ENCODE measurements around the gene RNF4.
"Not testable (repeated sequence)": the region's sequence is repeated elsewhere in the genome, so short reads cannot be mapped to it uniquely, and the experiment has no call there.

RNF4 gene, protein sequence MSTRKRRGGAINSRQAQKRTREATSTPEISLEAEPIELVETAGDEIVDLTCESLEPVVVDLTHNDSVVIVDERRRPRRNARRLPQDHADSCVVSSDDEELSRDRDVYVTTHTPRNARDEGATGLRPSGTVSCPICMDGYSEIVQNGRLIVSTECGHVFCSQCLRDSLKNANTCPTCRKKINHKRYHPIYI

DNA sequence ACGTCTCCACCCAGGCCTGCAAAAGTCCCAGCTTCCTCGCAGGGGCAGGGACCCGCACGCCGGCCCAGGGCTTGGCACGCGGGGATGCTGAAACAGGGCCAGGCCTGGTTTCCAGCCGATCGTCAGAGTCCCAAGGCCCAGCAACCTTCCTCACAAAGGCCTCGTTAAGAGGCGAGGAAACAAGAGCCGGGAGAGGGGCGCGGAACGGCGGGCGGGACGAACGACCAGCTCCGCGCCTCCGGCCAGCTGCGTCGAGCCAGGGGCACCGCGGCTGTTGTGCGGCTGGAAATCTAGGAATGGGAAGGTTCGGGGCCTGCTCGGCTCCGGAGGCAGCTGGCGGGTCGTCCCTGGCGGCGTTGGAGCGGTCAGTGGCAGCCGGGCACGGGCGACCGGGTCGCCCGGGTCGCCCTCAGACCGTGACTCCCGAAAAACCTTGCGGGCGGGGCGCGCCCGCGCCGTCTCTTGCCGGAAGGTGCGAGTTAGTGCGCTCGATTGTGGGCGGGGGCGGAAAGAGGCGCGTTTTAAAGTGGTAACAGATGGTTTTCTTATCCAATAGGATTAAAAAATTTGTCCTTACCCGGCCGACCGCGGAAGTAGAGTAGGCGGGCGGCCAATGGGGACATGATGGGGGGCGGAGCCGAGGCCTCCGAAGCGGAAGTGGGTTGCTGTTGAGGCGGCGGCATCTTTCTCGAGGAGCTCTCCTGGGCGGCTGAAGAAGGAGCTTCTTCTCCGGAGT, at the start of gene RNF4:
TSS of gene RNF4 (plus strand) at position 651 of the 736 bp plus-strand sequence. CDS start 21,388 bp downstream, outside the sequence.
- DNase-seq (ENCODE audit: low spot score), result peak; percentile 96

DNA sequence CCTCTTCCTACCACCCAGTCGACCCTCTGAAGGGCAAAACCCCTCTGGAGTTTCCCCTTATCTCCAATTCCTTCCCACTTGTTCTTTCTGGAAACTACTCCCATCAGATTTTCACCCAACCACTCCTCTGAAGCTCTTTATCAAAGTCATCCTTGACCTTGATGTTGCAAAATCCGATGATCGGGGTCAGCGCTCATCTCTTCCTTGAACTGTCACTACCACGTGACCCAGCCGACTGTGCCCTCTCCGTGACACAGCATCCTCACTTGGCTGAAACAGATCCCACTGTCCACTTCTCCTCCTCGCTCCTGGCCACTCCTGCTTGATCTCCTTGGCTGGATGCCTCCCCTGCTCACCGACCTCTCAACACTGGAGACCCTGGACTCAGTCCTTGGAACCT, 49.1 kb upstream of the RNF4 start:
- no peak for DNase-seq (ENCODE audit: low spot score)

DNA sequence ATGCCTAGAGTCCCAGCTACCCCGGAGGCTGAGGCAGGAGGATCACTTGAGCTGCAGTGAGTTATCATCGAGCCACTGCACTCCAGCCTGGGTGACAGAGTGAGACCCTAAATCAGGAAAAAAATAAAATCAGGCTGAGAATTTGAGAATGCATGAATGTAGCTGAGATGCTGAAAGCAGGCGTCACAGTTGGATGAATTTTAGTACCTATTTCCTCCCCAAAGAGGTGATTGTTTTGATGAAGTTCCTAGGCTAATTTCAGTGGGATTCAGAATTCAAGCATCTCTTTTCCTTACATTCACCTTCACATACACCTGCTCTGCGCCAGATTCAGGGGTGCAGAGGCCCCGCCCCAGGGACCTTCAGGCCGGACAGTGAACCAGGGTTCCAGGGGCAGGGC, 47.0 kb upstream of the RNF4 start:
- no peak for DNase-seq (ENCODE audit: low spot score)

DNA sequence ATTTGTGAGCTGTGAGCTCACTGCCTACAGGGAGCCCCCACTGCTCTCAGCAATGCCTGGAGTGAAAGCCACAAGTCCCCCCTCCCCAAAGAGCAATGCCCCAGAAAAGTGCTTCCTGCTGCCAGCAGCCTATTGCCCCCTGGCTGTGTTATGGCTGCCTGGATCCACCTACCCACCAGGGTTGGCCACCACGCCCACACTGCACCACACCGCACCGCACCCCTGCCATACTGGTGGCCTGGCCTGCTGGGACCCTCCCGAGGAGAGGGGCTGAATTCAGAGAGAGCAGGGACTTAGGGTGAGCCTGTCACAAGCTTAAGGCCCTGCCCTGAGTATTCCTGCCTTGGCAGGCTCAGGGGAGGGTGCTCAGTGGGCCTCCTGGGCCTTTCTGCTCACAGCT, 45.8 kb upstream of the RNF4 start:
- no peak for DNase-seq (ENCODE audit: low spot score)

DNA sequence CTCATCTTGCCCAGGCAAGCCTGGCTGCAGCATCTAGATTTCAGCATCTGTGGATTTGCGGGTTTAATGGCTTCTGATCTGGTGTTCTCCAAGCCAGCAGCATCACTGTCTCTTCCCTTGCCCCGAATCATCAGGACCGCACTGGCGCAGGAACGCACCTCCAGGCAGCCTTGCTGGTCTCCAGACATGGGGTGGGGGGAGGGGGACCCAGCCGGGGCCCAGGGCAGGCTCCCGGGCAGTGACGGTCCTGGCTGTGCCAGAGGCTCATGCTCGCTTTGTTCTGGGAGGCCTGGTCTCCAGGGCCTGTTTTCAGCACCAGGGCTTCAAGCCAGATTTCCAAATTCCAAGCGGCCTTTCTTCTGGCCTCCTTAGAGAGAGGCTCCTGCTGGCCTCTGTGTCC, 45.2 kb upstream of the RNF4 start:
- DNase-seq (ENCODE audit: low spot score), result no peak

DNA sequence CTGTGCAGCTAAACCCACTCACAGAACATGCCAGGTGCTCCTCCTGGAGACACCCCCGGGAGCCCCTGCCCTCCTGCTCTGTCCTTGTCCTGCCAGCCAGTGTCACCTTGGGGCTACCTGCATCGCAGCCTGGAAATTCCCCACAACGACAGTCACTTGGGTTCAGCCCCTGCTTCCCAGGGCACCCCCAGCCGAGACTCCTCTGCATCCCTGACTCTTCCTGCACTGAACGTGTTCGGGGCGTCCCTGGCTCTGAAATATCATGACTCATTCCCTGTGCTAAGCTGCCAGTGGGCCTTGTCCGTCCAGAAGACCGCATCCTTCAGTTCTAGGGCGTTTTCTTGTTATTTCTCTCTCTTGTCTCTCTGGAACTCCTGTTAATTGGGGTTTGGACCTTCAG, 44.3 kb upstream of the RNF4 start:
- DNase-seq (ENCODE audit: low spot score), result no peak

DNA sequence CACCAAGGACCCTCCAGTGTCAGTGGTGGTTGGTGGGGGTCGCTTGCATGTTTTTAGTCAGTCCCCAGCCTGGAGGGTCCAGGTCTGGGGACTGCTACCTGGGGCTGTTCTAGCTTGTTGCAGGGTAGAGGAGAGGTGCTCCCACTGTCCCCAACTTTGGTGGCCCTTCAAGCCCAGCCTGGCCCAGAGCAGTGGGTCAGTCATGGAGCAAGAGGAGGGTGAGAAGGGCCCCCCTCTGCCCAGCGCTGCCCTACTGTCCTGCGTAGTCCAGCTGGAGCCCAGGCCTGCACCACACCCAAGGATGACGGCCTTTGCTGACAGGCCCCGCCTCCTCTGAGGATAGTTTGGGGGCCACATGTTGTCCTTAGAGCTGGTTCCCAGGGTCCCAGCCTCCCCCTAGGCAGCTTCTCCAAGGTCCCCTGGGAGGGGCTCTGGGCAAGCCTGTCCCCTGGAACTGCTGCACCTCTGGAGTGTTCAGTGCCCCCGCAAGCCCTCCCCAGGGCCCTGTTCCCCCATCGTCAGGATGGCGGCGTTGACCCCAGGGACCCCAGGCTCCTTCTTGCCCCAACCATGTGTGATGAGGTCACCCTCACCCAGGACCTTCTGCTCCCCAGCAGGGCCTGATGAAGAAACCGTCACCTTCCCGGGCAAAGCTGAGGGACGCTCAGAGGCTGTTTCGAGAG, 43.4 kb upstream of the RNF4 start:
- DNase-seq (ENCODE audit: low spot score), result no peak

DNA sequence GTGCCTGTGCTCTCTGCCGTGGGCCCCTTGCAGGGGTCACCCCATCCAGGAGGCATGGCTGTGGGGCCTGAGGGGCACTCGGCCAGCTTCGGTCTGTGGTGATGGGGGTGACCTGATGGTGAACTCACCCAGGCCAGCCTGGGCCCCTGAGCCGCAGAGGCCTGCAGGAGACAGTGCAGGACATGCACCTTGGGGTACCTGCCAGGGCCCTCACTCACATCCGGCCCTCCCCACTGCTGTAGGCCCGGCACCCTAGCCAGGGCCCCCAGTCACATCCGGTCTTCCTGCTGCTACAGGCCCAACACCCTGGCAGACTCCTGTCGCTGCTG, 42.9 kb upstream of the RNF4 start:
- DNase-seq (ENCODE audit: low spot score), result no peak

DNA sequence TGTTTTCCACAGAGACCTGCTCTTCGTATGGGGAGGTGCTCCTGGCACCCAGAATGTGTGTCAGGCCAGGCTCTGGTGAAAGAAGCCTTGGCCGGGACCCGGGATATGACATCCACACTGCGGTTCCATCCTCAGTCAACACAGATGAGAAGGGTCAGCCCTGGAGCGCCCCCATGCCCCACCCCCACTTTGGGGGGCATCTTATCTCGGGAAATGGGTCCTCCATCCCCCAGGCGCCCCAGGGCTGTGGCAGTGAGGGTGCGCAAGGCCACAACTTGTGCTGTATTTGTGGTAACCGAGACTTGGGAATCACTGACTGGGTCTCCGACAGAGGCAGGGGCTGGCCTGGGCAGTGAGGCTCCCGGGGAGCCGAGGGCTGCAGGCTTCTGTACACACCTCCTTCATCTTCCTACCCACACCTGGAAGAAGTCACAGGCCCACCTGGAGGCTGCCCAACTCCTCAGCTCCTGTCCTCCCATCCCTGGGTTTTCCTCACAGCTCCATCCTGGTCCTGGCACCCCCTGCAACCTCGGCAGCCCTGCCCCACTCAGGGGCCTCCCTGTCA, 42.1 kb upstream of the RNF4 start:
- DNase-seq (ENCODE audit: low spot score), result no peak

DNA sequence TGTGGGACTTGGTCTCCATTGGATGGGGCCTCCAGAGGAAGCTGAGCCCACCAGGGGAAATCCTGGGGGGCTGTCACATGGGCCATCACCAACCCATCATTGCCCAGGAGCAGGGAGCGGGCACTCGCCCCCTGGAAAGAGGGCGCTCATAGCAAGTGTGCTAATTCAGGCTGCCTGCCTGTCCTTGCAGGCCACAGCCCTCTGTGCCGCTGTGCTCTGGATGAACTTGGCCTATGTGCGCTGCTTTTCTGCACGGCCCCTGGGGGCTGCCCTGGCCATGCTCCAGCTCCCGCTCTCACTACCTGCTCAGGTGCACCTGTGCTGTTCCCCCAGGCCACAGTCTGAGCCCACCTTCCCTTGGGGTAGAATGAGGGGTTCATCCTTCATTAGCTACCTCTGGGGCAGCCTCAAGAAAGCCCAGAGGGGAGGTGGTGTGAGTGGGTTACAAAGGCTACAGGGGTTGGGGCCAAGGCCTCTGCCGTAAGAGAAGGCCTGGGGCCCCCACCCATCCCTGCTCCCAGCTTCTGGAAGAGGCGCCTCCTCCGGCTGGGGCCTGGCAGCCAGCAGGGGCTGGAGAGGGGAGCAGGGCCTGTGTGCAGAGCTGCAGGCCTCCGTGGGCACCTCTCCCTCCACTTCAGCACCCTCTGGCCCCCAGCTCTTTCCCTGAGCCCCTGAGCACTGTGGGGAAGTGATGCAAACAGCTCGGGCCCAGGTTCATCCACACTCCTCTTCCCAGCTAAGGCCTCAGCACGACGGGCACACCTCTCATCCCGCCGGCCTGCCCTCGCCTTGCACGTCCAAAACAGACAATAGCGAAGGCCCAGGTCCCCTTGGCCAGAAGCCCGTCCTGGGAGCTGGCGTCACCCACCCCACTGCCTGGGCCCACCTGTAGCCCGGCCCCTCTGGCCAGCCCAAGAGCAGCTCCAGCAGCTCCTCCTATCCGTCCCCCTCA, 41.2 kb upstream of the RNF4 start:
- DNase-seq (ENCODE audit: low spot score), result no peak

DNA sequence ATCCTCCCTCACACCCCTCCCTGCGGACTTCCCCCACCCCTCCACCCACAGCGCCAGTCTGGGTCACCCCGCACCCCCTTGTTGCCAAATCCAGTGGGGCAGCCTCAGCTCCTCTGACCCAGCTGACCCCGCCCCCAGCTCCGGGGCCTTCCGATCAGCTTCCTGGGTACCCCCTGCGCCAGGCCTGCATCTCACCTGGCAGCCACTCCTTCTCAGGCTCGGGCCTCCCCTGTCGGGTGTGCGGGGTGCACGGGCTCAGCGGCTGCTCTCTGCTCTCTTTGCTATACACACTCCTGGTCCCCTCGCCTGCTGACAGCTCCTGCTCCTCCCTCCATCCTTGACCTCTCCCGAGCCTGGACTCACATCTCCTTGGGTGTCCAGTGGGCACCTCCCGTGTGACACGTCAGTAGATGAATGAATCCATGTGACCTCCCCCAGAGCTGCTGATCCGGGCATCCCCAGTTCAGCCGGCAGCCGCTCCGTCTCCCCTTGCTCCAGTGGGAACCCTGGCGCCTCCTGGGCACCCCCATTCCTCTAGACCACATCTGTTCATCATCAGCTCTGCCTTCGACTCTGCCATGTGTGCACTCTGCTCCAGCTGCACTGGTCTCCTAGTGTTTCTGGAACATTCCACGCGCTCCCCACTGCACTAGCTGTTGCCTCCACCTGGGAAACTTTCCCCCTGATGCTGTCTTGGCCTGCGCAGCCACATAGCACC, 40.3 kb upstream of the RNF4 start:
- DNase-seq (ENCODE audit: low spot score), result no peak

DNA sequence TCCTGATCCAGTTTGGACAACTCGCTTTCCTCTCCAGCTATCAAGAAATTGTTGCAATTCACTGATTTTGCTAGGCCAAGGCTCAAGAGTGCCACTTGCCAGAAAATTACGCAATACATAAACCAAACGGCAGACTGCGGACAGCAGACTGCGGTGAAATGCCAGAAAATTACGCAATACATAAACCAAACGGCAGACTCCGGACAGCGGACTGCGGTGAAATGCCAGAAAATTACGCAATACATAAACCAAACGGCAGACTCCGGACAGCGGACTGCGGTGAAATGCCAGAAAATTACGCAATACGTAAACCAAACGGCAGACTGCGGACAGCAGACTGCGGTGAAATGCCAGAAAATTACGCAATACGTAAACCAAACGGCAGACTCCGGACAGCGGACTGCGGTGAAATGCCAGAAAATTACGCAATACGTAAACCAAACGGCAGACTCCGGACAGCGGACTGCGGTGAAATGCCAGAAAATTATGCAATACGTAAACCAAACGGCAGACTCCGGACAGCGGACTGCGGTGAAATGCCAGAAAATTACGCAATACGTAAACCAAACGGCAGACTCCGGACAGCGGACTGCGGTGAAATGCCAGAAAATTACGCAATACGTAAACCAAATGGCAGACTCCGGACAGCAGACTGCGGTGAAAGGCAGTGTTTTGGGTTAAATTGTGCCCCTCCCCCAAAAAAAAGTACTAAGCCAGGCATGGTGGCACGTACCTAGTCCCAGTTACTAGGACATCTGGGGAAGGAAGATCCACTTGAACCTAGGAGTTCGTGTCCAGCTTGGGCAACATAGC, 38.8 kb upstream of the RNF4 start:
- not testable (repeated sequence) for DNase-seq (ENCODE audit: low spot score)

DNA sequence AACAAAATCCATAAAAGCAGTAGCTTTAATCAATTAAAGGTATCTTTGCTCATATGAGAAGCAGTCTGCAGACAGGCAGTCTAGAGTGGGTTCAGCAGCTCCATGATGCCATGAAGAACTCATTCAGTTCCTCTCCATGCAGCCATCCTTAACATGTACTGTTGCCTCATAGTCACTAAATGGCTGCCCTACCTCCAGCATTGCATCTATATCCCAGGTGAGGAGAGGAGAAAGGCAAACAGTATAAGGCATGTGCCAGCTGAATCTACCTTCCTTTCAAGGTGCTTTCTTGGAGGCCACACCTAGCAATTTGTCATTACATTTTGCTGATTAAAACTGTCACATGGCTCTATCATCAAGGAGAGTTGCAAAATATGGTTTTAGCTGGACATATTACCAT, 36.9 kb upstream of the RNF4 start:
- no peak for DNase-seq (ENCODE audit: low spot score)

DNA sequence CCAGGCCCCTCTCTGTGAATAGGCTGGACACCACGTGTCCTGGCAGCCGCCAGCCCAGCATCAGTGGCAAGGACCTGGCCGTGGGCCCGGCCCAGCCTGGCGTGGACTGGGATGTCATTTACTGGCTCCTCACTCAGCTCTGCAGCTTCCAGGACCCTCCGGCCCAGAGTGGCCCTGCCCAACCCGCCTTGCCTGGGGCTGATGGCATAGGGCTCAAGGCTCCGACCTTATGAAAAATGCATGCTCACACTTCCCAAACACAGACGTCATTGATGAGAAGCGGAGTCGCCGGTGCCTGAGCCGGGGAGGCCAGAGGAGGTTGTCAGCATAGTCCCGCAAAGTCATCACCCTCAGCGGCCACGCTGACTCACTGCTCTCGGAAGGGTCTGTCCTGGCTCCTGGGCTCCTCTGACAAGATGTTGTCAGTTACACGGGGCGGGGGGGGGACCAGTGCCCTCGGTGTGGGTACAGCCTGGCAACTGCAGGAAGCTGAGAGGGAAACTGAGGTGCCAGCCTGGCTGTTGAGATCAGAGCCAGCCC, 35.8 kb upstream of the RNF4 start:
- peak; percentile 89 for DNase-seq (ENCODE audit: low spot score)

DNA sequence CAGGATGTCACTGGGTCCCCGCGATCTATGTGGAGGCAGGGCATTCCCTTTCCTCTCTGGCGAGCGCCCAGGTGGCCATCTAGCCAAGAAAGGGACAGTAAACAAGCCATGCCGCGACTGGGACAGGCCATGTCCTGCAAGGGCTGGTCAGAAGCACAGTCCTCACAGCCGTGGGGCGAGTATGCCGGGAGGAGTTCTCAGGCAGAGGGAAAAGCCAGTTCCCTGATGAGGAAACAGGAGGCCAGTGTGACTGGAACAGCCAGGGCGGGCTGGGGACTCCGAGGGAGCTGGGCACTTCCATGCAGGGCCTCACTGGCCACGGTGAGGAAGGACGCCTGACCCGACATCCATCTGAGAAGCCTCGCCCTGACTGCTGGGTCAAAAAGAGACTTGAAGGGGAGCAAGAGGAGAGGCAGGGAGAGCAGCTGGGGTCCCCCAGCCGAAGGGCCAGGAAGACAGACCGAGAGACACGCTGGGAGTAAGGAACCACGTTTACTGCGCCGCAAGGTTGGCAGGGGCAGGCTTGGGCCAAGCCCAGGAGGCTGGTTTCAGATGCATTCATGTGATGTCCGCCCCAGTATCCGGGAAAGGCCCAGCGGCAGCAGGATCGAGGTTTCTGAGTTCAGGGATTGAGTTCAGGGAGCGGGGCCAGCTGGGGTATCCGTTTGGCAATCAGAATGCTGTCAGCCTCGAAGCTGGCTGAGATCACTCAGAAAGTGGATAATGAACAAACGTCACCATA, 35.1 kb upstream of the RNF4 start:
- DNase-seq (ENCODE audit: low spot score), result peak; percentile 46

DNA sequence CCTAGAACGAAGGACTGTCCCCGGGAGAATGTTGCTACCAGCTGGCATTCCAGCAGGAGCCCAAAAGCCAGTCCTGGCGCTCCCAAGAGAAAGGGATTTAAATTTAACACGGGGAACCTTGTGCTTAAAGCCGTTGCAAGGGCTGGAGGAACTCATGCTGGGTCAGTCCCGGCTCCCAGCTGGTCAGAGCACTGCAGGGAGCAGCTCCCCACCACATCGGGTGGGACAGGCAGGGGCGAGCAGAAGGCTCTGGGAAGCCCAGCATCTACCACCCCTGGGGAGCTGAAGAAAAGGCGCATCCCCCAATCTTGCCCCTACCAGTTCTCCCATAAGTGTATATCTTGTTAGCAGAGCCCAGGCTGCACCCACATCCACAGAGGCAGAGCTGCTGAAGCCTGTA, 34.5 kb upstream of the RNF4 start:
- DNase-seq (ENCODE audit: low spot score), result no peak

DNA sequence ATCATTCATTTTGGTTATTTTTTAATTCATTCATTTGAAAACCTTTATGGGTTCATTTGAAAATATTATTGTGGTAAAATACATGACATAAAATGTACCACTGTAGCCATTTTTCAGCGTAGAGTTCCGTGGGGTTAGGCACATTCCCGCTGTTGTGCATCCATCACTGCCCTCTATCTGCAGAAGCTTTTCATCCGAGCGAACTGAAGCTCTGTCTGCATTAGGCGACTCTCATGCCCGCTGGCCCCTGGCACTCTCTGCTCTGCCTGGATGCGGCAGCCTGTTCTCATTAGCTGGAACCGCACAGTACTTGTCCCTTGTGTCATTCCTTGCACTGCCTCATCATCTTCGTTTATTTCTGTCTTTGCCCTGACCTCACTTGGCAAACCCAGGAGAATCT, 32.6 kb upstream of the RNF4 start:
- DNase-seq (ENCODE audit: low spot score), result peak; percentile 89

DNA sequence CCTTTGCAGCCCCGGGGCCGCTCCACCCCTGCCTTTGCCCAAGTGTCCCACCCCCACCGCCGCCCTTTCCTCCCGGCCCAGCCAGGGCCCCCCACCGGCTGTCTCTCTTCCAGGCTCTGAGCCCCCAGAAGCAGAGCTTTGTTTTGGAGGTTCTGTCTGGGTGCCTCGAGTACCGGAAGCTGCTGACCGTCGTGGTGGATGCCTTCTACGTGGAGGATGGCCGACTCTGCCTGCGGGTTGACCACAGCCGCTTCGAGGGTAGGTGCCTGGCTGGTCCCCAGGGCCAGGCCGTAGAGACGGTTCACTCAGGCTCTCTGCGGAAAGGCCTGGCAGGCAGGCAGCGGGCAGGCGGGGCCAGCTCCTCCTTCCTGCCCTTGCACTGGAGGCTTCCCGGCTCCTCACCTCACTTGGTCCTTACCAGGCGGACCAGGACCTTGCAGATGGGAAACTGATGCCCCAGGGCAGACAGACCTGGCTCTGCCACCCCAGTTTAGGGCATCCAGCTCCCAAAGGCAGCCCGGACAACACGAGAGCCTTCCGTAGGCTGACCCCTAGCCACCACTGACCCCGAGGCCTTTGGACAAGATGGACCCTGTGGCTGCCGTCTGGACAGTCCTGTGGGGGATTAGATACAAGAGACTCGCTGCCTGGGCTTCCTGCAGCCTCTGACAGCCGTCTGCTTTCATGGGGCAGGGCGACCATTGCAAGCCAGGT, 32.0 kb upstream of the RNF4 start:
- no peak for DNase-seq (ENCODE audit: low spot score)
